Adipose tissue (tissue), 3 donors: Measurements from ENCODE around the gene VAMP5. TPM values are rescaled to one million over a fixed set of nuclear protein-coding genes. Genes with fewer than 3 reads are reported as not detected.
"Not testable (repeated sequence)": the region's sequence is repeated elsewhere in the genome, so short reads cannot be mapped to it uniquely, and the experiment has no call there.

Experiments
- H3K27ac ChIP-seq: one replicate; pipeline ENCODE4 v1.5.1; 2013; ENCODE audit warnings: low read depth, low read length
- WGBS, 3 donors: extraction: QIAGEN DNeasy Blood & Tissue Kit; methylation state at CpG; one replicate each; pipeline ENCODE4 v1.1.7; 2013; 5-methylcytosine and 5-hydroxymethylcytosine counted together
- polyA plus RNA-seq, 3 donors: library from polyadenylated mRNA; stranded (reverse); fragments of 200-250 nt; gene quantifications; one replicate each; pipeline ENCODE4 v1.2.3, GENCODE V29; 2013
- donor health status: healthy with polysubstance abuse.
- donor health status: Bipolar disorder and iron deficiency.
- donor health status: healthy.

The VAMP5 gene
- polyA plus RNA-seq, 3 donors = 38.7 to 292 (median 145) TPM

- WGBS, 3 donors = 72 to 77% (median 73%) methylated on average over 9 of the region's 9 CpGs
These were observed 23.3 kb downstream of the VAMP5 start for GRCh38 chr2:85607268-85608215.

GRCh38 chr2:85611217-85611704 lies 27.0 kb downstream of the VAMP5 start:
- 5 to 11% (median 8%) methylated on average over 23 to 24 of the region's 24 CpGs for WGBS, 3 donors
- H3K27ac ChIP-seq = no peak overlapping the region

More at GRCh38 chr2:85607268-85608215, 23.3 kb downstream of the VAMP5 start:
- H3K27ac ChIP-seq = no peak overlapping the region

- 7 to 12% (median 10%) methylated on average over 59 to 73 of the region's 73 CpGs for WGBS, 3 donors
These were observed 27.7 kb downstream of the VAMP5 start, which contains the start of gene C2orf68 for GRCh38 chr2:85611705-85612587. Gene C2orf68, minus strand, starts transcription at chr2:85612066. Its CDS starts 82 bp downstream, at chr2:85611984.

GRCh38 chr2:85613717-85614515 lies 29.7 kb downstream of the VAMP5 start:
- WGBS, 3 donors = 82 to 91% (median 85%) methylated on average over 10 of the region's 10 CpGs
- no peak overlapping the region for H3K27ac ChIP-seq

More at GRCh38 chr2:85611705-85612587, 27.7 kb downstream of the VAMP5 start, which contains the start of gene C2orf68:
- H3K27ac ChIP-seq = peak within 1 kb of the TSS; percentile 86

GRCh38 chr2:85614757-85615156 lies 30.5 kb downstream of the VAMP5 start:
- not testable (repeated sequence) for H3K27ac ChIP-seq
- WGBS, 3 donors = 94 to 97% (median 95%) methylated on average over 7 of the region's 7 CpGs

- H3K27ac ChIP-seq = no peak overlapping the region
- WGBS, 3 donors = 81 to 90% (median 88%) methylated on average over 17 of the region's 17 CpGs
These were observed 31.1 kb downstream of the VAMP5 start for GRCh38 chr2:85615413-85615728.

GRCh38 chr2:85617723-85618122 lies 33.5 kb downstream of the VAMP5 start:
- H3K27ac ChIP-seq = not testable (repeated sequence)
- WGBS, 3 donors = 72 to 89% (median 86%) methylated on average over 5 of the region's 5 CpGs

- WGBS, 3 donors = 92 to 95% (median 94%) methylated on average over 6 of the region's 6 CpGs
- no peak overlapping the region for H3K27ac ChIP-seq
These were observed 35.4 kb downstream of the VAMP5 start for GRCh38 chr2:85619617-85620016.

- H3K27ac ChIP-seq = no peak overlapping the region
- WGBS, 3 donors = 91 to 100% (median 93%) methylated on average over 1 of the region's 1 CpG
These were observed 37.1 kb downstream of the VAMP5 start for GRCh38 chr2:85621338-85621737.

GRCh38 chr2:85623991-85624390 lies 39.8 kb downstream of the VAMP5 start:
- H3K27ac ChIP-seq = no peak overlapping the region
- 75 to 96% (median 89%) methylated on average over 5 of the region's 5 CpGs for WGBS, 3 donors

GRCh38 chr2:85628658-85629057 lies 44.4 kb downstream of the VAMP5 start:
- WGBS, 3 donors = 56 to 77% (median 67%) methylated on average over 2 of the region's 2 CpGs

GRCh38 chr2:85631316-85631715 lies 47.1 kb downstream of the VAMP5 start:
- H3K27ac ChIP-seq = no peak overlapping the region
- 79 to 89% (median 89%) methylated on average over 3 of the region's 3 CpGs for WGBS, 3 donors

More at GRCh38 chr2:85628658-85629057, 44.4 kb downstream of the VAMP5 start:
- H3K27ac ChIP-seq = no peak overlapping the region

GRCh38 chr2:85635011-85635410 lies 50.8 kb downstream of the VAMP5 start:
- H3K27ac ChIP-seq = no peak overlapping the region
- WGBS, 3 donors = 77 to 87% (median 78%) methylated on average over 8 of the region's 8 CpGs

GRCh38 chr2:85635636-85636035 lies 51.4 kb downstream of the VAMP5 start:
- 47 to 74% (median 70%) methylated on average over 4 of the region's 4 CpGs for whole genome bisulfite sequencing, 3 donors
- H3K27ac ChIP-seq = no peak overlapping the region

- no peak overlapping the region for H3K27ac ChIP-seq
- 79 to 94% (median 93%) methylated on average over 3 of the region's 3 CpGs for WGBS, 3 donors
These were observed 58.5 kb downstream of the VAMP5 start for GRCh38 chr2:85642725-85643124.
